K562 (cell line): ENCODE results near the gene TIPARP. TPM values are rescaled to one million over a fixed set of nuclear protein-coding genes. Genes with fewer than 3 reads are reported as not detected.

Experiments
- FOSL1 ChIP-seq: fragments of 200-800 bp; sonication (Bioruptor generic); conservative IDR thresholded peaks from 2 replicates; pipeline ENCODE4 v1.6.1; 2016; ENCODE audit warnings: missing genetic modification characterization, missing compliant biosample characterization
- GTF2E2 ChIP-seq: fragments of 200-800 bp; sonication (Bioruptor generic); IDR thresholded peaks from 2 replicates; pipeline ENCODE4 v1.6.1; 2016; ENCODE audit warnings: missing genetic modification characterization, missing compliant biosample characterization
- LEF1 ChIP-seq: fragments of 450-650 bp; IDR thresholded peaks from 2 replicates; pipeline ENCODE4 v1.6.1; 2016; ENCODE audit warnings: mild to moderate bottlenecking
- RHOXF2B ChIP-seq: fragments of 250-450 bp; sonication (Bioruptor Pico); conservative IDR thresholded peaks from 2 replicates; pipeline ENCODE4 v1.5.1; 2021
- SREBF2 ChIP-seq: sonication (generic); formaldehyde crosslinking; IDR thresholded peaks from 2 replicates; pipeline ENCODE4 v1.4.0; 2020; ENCODE audit warnings: mild to moderate bottlenecking, missing genetic modification reagents
- TARDBP ChIP-seq: fragments of 450-650 bp; IDR thresholded peaks from 2 replicates; pipeline ENCODE4 v1.6.1; 2016
- XRCC5 ChIP-seq: fragments of 200-400 bp; formaldehyde crosslinking; IDR thresholded peaks from 2 replicates; pipeline ENCODE4 v1.6.1; 2017; ENCODE audit warnings: low read depth, mild to moderate bottlenecking, low read length
- YY1 ChIP-seq, 3 experiments: IDR thresholded peaks; 2 replicates each; pipeline ENCODE4 v1.6.1; 2011; ENCODE audit warnings: low read length in 2 of 3, mild to moderate bottlenecking in 2 of 3, moderate library complexity in 2 of 3, borderline replicate concordance in 1 of 3, control low read depth in 1 of 3, low read depth in 1 of 3; ENCODE audit not compliant: insufficient read depth in 3 of 3, insufficient replicate concordance in 2 of 3, control insufficient read depth in 1 of 3, insufficient read length in 1 of 3; ENCODE audit errors: extremely low read depth in 1 of 3
- ZNF12 ChIP-seq: sonication (generic); formaldehyde crosslinking; IDR thresholded peaks from 2 replicates; pipeline ENCODE4 v1.4.0; 2020; ENCODE audit warnings: mild to moderate bottlenecking, missing genetic modification reagents
- ZNF644 ChIP-seq: fragments of 200-800 bp; sonication (Bioruptor generic); IDR thresholded peaks from 2 replicates; pipeline ENCODE4 v1.6.1; 2016; ENCODE audit warnings: low read depth, missing genetic modification characterization, missing compliant biosample characterization
- ZNF766 ChIP-seq: fragments of 200-800 bp; sonication (Bioruptor generic); conservative IDR thresholded peaks from 2 replicates; pipeline ENCODE4 v1.6.1; 2016; ENCODE audit warnings: missing genetic modification characterization, missing compliant biosample characterization
- polyA plus RNA-seq, 8 experiments: library from polyadenylated mRNA; depleted of rRNA in 4 of 8; stranded (reverse) in 5 of 8; unstranded in 3 of 8; fragments of >200 nt; fragmentation: Nextera tagmentation in 2 of 8; fragmentation: Illumina TruSeq in 1 of 8; extraction: Ambion mirVana in 2 of 8; extraction: Trizol in 1 of 8; gene quantifications; 2 replicates each; pipeline versions ENCODE4 v1.2.1 to v1.2.3, GENCODE V29; 2011 to 2014; ENCODE audit warnings: inconsistent platforms in 1 of 8, missing spikeins in 1 of 8
- total RNA-seq, 7 experiments: library from RNA; depleted of rRNA in 6 of 7; stranded (reverse); fragments of >200 nt in 6 of 7; fragmentation: Illumina TruSeq in 2 of 7; extraction: Trizol in 2 of 7; gene quantifications; 2 replicates each; pipeline versions ENCODE4 v1.2.1 to v1.2.3, GENCODE V29; 2011 to 2021; ENCODE audit warnings: low replicate concordance in 1 of 7
- TF ChIP-seq, protein P1 (sequence below): fragments of 250-450 bp; sonication (Bioruptor Pico); IDR thresholded peaks from 2 replicates; pipeline ENCODE4 v1.4.0; 2020
- TF ChIP-seq, protein P2 (sequence below): sonication (generic); formaldehyde crosslinking; IDR thresholded peaks from 2 replicates; pipeline ENCODE4 v1.8.0; 2022; ENCODE audit warnings: mild to moderate bottlenecking, missing genetic modification reagents
- TF ChIP-seq, protein P3 (sequence below): fragments of 450-650 bp; IDR thresholded peaks from 2 replicates; pipeline ENCODE4 v1.6.1; 2016
- TF ChIP-seq, protein P4 (sequence below): fragments of 250-450 bp; sonication (Bioruptor Pico); IDR thresholded peaks from 2 replicates; pipeline ENCODE4 v1.5.1; 2021; ENCODE audit warnings: mild to moderate bottlenecking
- TF ChIP-seq, protein P5 (sequence below): sonication (generic); formaldehyde crosslinking; IDR thresholded peaks from 2 replicates; pipeline ENCODE4 v1.8.1; 2023; ENCODE audit warnings: mild to moderate bottlenecking, missing genetic modification reagents, moderate library complexity
- TF ChIP-seq, protein P6 (sequence below): sonication (generic); formaldehyde crosslinking; IDR thresholded peaks from 2 replicates; pipeline ENCODE4 v1.8.0; 2022; ENCODE audit warnings: mild to moderate bottlenecking, missing genetic modification reagents, borderline replicate concordance

TIPARP gene
- total and polyA plus RNA-seq, 9 of the 15 experiments (the other 6 are each of a cell fraction or from before 2014, with no cell fraction given): 2.4 to 29.4 (median 15.1) TPM

DNA sequence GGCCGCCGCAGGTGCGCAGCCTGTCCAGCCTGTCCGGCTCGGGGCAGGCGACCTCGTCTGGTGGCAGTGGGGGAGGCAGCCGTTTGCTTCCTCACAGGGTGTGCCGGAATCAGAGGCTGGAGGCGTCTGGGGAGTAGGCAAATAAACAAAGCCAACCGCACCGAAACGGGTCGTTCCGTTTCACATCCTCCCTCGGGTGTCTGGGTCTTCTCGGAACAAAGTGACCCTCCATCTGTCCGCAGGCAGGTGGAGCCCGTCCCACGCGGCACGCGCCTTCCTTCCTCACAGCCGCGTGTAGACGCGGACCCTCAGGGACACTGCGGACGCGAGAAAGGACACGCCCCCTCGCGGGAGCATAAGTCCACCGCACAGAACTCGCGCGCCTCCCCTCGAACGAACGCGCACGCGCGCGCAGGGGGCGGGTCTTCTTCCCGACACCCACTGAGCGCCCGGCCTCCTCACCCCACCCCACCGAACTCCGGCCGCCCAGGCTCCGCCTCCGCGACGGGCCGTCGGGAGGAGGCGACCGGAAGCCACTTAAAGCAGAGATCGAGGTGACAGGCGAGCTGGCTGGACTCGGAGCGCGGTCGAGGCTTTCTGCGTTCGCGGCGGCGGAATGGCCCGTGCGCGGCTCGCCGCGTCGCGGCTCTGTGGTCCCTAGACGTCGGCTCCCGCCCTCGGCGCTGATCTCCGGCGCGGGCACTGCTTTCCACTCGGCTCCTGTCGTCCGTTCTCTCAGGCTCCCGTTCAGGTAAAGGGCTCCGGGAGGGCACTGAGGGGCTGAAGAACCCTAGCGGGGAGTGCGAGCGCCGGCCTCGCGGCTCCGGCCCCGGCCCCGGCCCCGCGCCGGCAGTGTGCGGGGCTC, at the start of gene TIPARP (continued):
- TF ChIP-seq, protein P1, sequence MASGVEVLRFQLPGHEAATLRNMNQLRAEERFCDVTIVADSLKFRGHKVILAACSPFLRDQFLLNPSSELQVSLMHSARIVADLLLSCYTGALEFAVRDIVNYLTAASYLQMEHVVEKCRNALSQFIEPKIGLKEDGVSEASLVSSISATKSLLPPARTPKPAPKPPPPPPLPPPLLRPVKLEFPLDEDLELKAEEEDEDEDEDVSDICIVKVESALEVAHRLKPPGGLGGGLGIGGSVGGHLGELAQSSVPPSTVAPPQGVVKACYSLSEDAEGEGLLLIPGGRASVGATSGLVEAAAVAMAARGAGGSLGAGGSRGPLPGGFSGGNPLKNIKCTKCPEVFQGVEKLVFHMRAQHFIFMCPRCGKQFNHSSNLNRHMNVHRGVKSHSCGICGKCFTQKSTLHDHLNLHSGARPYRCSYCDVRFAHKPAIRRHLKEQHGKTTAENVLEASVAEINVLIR (CRISPR knock-in tag): 0 out of 2 replicates have a peak, but pooled peaks have one; percentile 23
- TF ChIP-seq GTF2E2 (tag): peak; percentile 37; the same call in 1 of the 2 replicates
- peak; percentile 81; the same call in 1 of the 2 replicates for TF ChIP-seq XRCC5
- peak; percentile 73 for TF ChIP-seq ZNF766
- peak; percentile 67; the same call in 1 of the 2 replicates for TF ChIP-seq LEF1
- peak; percentile 64; the same call in 1 of the 2 replicates for TF ChIP-seq ZNF644 (tag)
- peak; percentile 95 for TF ChIP-seq ZNF12 (CRISPR knock-in tag)
- TF ChIP-seq, protein P2, sequence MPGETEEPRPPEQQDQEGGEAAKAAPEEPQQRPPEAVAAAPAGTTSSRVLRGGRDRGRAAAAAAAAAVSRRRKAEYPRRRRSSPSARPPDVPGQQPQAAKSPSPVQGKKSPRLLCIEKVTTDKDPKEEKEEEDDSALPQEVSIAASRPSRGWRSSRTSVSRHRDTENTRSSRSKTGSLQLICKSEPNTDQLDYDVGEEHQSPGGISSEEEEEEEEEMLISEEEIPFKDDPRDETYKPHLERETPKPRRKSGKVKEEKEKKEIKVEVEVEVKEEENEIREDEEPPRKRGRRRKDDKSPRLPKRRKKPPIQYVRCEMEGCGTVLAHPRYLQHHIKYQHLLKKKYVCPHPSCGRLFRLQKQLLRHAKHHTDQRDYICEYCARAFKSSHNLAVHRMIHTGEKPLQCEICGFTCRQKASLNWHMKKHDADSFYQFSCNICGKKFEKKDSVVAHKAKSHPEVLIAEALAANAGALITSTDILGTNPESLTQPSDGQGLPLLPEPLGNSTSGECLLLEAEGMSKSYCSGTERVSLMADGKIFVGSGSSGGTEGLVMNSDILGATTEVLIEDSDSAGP (CRISPR knock-in tag): 0 out of 2 replicates have a peak, but pooled peaks have one; percentile 34
- TF ChIP-seq, protein P3, sequence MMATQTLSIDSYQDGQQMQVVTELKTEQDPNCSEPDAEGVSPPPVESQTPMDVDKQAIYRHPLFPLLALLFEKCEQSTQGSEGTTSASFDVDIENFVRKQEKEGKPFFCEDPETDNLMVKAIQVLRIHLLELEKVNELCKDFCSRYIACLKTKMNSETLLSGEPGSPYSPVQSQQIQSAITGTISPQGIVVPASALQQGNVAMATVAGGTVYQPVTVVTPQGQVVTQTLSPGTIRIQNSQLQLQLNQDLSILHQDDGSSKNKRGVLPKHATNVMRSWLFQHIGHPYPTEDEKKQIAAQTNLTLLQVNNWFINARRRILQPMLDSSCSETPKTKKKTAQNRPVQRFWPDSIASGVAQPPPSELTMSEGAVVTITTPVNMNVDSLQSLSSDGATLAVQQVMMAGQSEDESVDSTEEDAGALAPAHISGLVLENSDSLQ: peak; percentile 81
- TF ChIP-seq RHOXF2B (CRISPR knock-in tag): no peak
- TF ChIP-seq SREBF2: no peak
- TF ChIP-seq YY1 (IDR thresholded peaks at IDR 0.05; ENCODE audit: borderline replicate concordance in 1 of 3, control insufficient read depth in 1 of 3, extremely low read depth in 1 of 3, insufficient read depth in 3 of 3, insufficient read length in 1 of 3, insufficient replicate concordance in 2 of 3, low read depth in 1 of 3, low read length in 2 of 3): peak in 2 of 3 experiments; percentile 46 to 81
- TF ChIP-seq, protein P4, sequence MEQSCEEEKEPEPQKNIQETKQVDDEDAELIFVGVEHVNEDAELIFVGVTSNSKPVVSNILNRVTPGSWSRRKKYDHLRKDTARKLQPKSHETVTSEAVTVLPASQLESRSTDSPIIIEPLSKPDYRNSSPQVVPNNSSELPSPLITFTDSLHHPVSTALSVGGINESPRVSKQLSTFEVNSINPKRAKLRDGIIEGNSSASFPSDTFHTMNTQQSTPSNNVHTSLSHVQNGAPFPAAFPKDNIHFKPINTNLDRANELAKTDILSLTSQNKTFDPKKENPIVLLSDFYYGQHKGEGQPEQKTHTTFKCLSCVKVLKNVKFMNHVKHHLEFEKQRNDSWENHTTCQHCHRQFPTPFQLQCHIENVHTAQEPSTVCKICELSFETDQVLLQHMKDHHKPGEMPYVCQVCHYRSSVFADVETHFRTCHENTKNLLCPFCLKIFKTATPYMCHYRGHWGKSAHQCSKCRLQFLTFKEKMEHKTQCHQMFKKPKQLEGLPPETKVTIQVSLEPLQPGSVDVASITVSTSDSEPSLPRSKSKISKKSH (CRISPR knock-in tag): no peak
- TF ChIP-seq, protein P5, sequence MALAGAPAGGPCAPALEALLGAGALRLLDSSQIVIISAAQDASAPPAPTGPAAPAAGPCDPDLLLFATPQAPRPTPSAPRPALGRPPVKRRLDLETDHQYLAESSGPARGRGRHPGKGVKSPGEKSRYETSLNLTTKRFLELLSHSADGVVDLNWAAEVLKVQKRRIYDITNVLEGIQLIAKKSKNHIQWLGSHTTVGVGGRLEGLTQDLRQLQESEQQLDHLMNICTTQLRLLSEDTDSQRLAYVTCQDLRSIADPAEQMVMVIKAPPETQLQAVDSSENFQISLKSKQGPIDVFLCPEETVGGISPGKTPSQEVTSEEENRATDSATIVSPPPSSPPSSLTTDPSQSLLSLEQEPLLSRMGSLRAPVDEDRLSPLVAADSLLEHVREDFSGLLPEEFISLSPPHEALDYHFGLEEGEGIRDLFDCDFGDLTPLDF: no peak; the same call in 1 of the 2 replicates
- peak; percentile 98 for TF ChIP-seq TARDBP
- TF ChIP-seq, protein P6, sequence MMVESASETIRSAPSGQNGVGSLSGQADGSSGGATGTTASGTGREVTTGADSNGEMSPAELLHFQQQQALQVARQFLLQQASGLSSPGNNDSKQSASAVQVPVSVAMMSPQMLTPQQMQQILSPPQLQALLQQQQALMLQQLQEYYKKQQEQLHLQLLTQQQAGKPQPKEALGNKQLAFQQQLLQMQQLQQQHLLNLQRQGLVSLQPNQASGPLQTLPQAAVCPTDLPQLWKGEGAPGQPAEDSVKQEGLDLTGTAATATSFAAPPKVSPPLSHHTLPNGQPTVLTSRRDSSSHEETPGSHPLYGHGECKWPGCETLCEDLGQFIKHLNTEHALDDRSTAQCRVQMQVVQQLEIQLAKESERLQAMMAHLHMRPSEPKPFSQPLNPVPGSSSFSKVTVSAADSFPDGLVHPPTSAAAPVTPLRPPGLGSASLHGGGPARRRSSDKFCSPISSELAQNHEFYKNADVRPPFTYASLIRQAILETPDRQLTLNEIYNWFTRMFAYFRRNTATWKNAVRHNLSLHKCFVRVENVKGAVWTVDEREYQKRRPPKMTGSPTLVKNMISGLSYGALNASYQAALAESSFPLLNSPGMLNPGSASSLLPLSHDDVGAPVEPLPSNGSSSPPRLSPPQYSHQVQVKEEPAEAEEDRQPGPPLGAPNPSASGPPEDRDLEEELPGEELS: peak; percentile 99
- TF ChIP-seq FOSL1 (tag): peak; percentile 50
